ENCODE data around the gene MANSC1.

DNA sequence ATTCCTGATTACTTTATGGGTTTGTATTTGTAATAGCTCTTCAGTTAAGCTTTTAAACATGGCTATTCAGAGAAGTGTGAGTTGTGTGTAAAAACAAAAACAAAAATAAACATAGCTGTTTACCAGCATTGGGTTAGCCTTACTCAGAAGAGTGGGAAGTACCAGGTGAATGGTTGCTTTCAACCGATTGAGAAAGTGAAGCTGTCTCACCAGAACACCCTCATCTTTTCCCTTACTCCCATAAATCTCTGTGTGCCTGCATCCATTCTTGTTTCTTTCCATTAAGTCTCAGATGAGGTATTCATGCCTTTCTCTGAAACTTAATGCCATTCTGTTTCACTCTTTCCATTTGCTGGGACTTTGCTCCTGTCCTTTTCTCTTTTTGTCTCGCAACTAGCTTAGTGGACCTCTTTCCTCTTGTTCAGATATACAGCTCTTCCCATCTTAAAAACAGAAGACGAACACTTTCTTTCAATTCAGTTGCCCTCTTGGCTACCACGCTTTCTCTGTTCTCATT is 17.5 kb upstream of the MANSC1 start:
- TF ChIP-seq, protein P1, sequence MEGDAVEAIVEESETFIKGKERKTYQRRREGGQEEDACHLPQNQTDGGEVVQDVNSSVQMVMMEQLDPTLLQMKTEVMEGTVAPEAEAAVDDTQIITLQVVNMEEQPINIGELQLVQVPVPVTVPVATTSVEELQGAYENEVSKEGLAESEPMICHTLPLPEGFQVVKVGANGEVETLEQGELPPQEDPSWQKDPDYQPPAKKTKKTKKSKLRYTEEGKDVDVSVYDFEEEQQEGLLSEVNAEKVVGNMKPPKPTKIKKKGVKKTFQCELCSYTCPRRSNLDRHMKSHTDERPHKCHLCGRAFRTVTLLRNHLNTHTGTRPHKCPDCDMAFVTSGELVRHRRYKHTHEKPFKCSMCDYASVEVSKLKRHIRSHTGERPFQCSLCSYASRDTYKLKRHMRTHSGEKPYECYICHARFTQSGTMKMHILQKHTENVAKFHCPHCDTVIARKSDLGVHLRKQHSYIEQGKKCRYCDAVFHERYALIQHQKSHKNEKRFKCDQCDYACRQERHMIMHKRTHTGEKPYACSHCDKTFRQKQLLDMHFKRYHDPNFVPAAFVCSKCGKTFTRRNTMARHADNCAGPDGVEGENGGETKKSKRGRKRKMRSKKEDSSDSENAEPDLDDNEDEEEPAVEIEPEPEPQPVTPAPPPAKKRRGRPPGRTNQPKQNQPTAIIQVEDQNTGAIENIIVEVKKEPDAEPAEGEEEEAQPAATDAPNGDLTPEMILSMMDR (IDR thresholded peaks at IDR 0.05; ENCODE audit: insufficient read depth, low read depth, low read length) = no peak
- no peak for TF ChIP-seq EZH2 (IDR thresholded peaks at IDR 0.05; ENCODE audit: insufficient read depth, low read length)

Data from astrocyte (in vitro differentiated cells and primary cell).